Measurements from ENCODE around the gene ARHGEF25.

ARHGEF25 gene

DNA sequence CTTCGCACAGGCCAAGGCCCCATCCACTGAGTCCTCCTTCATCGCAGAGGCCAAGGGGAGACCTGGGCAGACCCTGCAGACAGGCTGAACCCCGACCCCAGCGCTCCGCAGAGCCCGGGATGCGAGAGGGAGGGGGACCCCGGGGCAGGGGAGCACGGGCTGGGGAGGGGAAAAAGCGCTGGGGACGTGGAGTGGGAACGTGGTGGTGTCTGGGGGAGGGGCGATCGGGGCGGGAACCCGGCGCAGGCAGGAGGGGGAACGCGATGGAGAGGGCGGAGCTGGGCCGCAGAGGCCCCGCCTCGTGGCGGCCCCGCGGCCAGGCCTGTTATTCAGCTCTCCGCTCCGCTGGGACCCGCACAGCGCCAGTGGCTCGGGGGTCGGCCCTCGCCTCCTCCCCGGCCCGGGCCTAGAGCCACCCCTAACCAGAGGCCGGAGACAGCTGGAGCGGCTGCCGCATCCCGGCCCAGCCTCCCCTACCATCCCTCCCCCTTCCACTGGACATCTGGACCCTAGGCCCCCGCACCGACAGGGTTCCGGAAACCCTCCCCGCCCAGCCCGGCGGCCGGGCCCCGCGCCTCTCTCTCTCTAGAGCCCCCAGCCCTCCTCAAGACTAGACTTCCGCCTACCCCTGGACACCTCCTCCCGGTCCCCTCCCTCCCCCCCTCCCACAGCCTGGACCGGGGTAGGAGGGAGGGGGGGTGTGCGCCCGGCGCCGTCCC lies at the start of gene ARHGEF25:
TSS of gene ARHGEF25 (plus strand) at position 328 of the 719 bp plus-strand sequence. CDS start 460 bp downstream, outside the sequence.
- TF ChIP-seq, protein P1, sequence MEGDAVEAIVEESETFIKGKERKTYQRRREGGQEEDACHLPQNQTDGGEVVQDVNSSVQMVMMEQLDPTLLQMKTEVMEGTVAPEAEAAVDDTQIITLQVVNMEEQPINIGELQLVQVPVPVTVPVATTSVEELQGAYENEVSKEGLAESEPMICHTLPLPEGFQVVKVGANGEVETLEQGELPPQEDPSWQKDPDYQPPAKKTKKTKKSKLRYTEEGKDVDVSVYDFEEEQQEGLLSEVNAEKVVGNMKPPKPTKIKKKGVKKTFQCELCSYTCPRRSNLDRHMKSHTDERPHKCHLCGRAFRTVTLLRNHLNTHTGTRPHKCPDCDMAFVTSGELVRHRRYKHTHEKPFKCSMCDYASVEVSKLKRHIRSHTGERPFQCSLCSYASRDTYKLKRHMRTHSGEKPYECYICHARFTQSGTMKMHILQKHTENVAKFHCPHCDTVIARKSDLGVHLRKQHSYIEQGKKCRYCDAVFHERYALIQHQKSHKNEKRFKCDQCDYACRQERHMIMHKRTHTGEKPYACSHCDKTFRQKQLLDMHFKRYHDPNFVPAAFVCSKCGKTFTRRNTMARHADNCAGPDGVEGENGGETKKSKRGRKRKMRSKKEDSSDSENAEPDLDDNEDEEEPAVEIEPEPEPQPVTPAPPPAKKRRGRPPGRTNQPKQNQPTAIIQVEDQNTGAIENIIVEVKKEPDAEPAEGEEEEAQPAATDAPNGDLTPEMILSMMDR (IDR thresholded peaks at IDR 0.05): no peak

DNA sequence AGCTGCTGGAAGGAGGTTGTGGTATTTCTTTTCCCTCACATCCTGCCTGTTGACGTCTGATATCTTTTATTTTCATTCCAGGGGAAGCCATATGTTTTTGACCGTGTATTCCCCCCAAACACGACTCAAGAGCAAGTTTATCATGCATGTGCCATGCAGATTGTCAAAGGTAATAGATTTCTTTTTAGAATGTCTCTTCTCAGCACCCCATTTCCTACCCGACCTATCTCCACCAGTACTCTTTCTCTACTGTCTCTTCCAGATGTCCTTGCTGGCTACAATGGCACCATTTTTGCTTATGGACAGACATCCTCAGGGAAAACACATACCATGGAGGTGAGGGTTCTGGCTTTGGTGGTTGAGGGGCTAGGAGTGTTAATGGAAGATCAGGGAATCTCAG lies 47.9 kb upstream of the ARHGEF25 start:
- TF ChIP-seq, protein P1 (IDR thresholded peaks at IDR 0.05): no peak

DNA sequence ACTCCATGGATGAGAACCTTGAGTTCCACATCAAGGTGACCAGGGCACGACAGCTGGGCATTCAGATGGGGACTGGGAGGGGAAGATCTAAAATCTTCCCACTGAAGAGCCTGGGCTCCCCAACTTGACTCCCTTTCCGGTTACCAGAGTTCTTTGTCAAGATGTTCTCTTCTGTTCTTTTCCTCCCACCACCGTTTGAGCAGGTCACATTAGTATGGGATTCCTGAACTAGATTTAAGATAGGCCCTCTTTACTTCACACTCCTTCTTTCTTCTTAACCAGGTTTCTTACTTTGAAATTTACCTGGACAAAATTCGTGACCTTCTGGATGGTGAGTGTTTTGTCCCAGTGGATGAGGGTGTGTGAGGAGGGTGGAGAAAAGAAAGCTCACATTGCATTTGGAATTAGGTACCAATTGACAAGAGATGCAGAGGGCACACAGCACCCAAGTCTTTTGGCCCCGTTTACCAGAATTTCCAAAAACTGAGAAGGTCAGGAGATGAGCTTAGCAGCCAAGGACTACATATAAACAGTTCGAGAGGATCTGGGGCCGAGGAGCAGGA lies 47.0 kb upstream of the ARHGEF25 start:
- TF ChIP-seq, protein P1 (IDR thresholded peaks at IDR 0.05): no peak

DNA sequence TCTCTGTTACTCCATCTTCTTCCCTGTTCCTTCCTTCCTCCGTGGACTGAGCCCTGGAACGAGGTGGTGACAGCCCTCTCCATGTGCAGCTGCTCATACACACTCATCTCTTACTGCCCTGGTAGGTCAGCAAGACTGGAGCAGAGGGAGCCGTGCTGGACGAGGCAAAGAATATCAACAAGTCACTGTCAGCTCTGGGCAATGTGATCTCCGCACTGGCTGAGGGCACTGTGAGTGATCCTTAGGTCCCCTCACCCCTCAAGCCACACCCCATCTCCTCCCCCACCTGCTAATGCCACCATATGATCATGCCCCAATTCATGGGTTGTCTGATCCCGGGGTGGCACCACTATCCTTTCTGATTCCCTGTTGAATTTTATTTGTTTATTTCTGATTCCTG lies 42.4 kb upstream of the ARHGEF25 start:
- TF ChIP-seq, protein P1 (IDR thresholded peaks at IDR 0.05): no peak

DNA sequence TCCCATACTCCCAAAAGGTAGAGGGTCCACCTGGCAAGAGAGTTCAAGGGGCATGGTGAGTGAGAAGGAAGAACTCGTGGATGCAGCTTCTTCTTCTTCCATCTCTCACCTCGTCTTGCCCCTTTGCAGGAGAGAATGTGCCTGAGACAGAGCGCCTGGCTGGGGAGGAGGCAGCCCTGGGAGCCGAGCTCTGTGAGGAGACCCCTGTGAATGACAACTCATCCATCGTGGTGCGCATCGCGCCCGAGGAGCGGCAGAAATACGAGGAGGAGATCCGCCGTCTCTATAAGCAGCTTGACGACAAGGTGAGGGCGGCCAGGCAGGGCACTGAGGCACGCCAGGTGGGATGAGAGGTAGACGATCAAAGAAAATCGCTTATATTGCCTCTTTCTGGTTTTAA lies 41.4 kb upstream of the ARHGEF25 start:
- TF ChIP-seq, protein P1 (IDR thresholded peaks at IDR 0.05): no peak

DNA sequence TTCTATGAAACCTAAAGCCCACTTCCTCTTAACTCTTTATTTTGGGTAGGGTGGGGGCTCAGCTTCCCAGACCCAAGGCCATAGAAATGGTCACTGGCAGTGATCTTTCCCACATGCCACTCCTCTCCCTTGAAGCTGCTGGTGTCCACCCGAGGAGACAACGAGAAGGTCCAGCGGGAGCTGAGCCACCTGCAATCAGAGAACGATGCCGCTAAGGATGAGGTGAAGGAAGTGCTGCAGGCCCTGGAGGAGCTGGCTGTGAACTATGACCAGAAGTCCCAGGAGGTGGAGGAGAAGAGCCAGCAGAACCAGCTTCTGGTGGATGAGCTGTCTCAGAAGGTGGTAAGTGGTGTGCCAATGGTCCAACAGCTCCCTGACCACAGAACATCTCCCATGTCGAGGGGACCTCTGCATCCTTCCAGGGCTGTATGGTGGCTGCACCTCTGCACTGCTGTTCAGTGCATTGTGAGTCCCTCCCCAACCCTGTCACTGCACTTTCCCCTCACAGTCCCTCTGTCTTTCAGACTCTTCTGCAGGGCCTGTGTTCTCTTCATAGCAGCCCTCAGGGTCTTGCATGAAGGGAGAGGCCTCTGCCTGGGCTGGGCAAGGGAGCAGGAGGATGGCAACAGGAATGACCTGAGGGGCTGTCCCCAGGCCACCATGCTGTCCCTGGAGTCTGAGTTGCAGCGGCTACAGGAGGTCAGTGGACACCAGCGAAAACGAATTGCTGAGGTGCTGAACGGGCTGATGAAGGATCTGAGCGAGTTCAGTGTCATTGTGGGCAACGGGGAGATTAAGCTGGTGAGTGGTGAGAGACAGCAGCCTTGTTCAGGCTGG lies 39.1 kb upstream of the ARHGEF25 start:
- TF ChIP-seq, protein P1 (IDR thresholded peaks at IDR 0.05): no peak

DNA sequence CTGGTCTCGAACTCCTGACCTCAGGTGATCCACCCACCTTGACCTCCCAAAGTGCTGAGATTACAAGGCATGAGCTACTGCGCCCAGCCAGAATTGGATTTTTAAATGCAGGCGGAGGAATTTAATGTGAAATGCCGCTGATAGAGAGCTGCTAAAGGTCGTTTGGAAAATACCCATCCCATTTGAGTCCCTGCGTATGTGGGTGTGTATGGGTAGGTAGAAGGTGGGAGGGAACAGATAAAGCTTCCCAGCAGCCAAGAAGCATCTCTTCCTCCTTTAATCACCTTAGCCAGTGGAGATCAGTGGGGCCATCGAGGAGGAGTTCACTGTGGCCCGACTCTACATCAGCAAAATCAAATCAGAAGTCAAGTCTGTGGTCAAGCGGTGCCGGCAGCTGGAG lies 36.4 kb upstream of the ARHGEF25 start:
- TF ChIP-seq, protein P1 (IDR thresholded peaks at IDR 0.05): no peak
